RWPE1 (cell line): ENCODE results near the gene DOCK9.

Source experiments
- CTCF ChIA-PET: fragments of 350-600 bp; sonication (Branson Sonifier 250); formaldehyde crosslinking; extraction: SDS; loops from one replicate; lab custom pipeline; 2021; lab: Yijun Ruan, JAX
- POLR2A ChIA-PET: fragments of 400-600 bp; formaldehyde crosslinking; extraction: SDS; loops from one replicate; lab custom pipeline; 2020; ENCODE audit warnings: antibody characterized with exemption; ENCODE audit not compliant: low non-redundant PET; lab: Yijun Ruan, JAX
- DNase-seq: peaks from one replicate; pipeline ENCODE4 v3.0.0; 2012; ENCODE audit warnings: low spot score
- H3K27ac ChIP-seq: fragments of 450-650 bp; 2 replicates; pipeline ENCODE4 v1.5.1; 2017
- TF ChIP-seq, protein P1 (sequence below): fragments of 450-650 bp; conservative IDR thresholded peaks from 2 replicates; pipeline ENCODE4 v1.5.1; 2017; ENCODE audit warnings: low read depth, mild to moderate bottlenecking

DOCK9 gene

DNA sequence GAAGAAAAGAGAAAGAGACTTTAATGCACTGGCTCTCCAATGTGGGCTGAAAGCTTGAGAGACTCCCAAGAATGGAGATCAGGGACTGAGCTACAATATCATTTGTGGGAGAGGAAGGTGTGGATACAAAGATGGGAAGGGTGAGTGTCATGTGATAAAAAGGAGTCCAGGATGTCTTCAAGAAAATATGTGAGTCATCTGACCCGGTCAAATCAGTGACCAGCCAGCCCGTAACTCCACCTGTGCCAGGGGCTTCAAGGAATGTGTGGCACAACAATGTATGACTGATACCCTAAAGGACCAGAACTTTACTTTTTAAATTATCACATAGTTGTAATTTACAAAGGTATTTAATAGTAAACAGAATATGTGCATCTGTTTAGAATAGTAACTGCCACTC lies 97.2 kb downstream of the DOCK9 start:
- ChIA-PET CTCF (no interaction called here), POLR2A (no interaction called here)
- H3K27ac ChIP-seq, result no peak overlapping the region
- DNase-seq, result no peak
- TF ChIP-seq, protein P1, sequence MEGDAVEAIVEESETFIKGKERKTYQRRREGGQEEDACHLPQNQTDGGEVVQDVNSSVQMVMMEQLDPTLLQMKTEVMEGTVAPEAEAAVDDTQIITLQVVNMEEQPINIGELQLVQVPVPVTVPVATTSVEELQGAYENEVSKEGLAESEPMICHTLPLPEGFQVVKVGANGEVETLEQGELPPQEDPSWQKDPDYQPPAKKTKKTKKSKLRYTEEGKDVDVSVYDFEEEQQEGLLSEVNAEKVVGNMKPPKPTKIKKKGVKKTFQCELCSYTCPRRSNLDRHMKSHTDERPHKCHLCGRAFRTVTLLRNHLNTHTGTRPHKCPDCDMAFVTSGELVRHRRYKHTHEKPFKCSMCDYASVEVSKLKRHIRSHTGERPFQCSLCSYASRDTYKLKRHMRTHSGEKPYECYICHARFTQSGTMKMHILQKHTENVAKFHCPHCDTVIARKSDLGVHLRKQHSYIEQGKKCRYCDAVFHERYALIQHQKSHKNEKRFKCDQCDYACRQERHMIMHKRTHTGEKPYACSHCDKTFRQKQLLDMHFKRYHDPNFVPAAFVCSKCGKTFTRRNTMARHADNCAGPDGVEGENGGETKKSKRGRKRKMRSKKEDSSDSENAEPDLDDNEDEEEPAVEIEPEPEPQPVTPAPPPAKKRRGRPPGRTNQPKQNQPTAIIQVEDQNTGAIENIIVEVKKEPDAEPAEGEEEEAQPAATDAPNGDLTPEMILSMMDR, result no peak

DNA sequence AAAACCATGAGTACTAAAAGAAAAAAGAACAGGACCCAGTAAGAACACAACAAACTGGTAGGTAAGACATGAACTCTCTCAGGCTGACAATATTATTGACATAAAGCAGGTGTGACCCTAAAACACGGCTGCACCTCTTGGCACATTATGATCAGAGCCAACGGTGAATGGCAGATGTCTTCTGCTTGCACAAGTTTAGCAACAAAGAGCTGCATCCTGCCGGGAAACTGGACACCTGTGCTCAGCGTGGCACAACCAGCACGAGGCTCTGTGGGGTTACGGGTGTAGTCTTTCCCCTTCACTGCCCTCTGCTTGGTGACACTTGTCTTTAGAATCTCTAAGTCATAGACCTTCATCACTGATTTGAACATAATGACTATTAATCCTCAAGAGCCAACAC lies 97.9 kb downstream of the DOCK9 start:
- DNase-seq, result no peak
- ChIA-PET CTCF (no interaction called here), POLR2A (no interaction called here)
- H3K27ac ChIP-seq, result no peak overlapping the region
- TF ChIP-seq, protein P1, result no peak

DNA sequence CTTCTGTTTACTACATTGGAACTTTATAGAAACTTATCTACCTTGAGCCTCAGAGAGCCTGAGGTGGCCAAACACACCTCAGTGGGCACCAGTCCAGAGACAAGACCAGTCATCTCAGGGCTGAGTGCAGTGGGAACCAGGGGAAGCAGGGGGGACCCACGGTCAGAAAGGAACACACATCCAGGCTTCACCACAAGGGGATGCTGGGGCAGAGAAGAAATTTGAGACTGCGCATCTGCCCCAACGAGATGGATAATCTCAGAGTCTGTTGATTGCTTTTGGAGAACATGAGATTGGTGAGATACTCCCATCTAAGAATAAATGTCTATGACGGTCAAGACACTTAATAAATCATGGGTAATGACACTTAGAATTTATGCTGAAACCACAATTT lies 98.7 kb downstream of the DOCK9 start:
- ChIA-PET CTCF (interaction anchor here (0.6 kb wide), 1 partner anchor 13 kb away, joined by 3 read pairs; no protein-coding TSS in a partner anchor), POLR2A (no interaction called here)
- no peak overlapping the region for H3K27ac ChIP-seq
- TF ChIP-seq, protein P1, result no peak
- no peak for DNase-seq

DNA sequence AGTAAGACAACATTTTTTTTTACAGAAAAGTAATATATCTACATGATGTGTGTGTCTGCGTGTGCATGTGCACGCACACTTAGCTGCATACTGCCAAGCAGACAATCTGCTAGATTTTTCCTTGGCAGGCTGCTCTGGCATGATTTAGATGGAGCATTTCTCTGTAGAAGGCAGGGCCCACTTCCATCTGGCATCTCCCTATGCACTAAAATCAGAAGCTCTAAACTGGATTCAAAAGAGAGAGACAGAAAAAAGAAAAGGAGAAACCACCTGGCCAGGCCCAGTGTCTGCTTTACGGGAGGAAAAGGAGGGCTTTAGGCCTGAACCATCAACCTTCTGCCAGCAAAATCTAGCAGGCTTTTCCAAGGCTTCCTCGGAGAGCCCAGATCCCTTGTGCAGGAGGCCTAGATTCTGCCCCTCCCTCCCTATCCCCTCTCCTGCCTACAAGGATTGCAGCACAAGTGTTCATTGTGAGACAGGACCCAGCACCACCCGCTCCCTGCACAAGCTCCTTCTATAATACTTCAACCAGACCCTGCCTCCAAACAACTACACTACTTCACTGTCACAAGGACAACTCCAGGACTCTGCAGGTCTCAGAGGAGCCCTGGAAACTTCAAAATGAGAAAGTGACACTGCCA lies 99.3 kb downstream of the DOCK9 start:
- ChIA-PET POLR2A (no interaction called here), CTCF (interaction anchor here (0.6 kb wide), 1 partner anchor 13 kb away, joined by 3 read pairs; no protein-coding TSS in a partner anchor)
- no peak for DNase-seq
- TF ChIP-seq, protein P1, result no peak
- no peak overlapping the region for H3K27ac ChIP-seq

DNA sequence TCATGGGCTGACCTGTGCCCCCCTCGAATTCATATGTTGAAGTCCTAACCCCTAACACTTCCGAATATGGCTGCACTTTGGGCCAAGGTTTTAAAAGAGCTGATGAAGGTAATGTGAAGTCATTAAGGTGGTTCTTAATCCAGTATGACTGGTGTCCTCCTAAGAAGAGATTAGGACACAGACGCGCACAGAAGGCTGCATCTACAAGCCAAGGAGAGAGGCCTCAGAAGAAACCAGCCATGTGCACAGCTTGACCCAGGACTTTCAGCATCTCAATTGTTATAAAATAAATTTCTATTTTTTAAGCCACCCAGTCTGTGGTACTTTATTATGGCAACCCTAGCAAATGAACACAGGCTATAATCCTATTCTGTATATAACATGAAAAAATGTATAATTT lies 99.9 kb downstream of the DOCK9 start:
- DNase-seq, result no peak
- POLR2A ChIA-PET, result no interaction called here
- CTCF ChIA-PET, result no interaction called here
- no peak overlapping the region for H3K27ac ChIP-seq
- TF ChIP-seq, protein P1, result no peak

DNA sequence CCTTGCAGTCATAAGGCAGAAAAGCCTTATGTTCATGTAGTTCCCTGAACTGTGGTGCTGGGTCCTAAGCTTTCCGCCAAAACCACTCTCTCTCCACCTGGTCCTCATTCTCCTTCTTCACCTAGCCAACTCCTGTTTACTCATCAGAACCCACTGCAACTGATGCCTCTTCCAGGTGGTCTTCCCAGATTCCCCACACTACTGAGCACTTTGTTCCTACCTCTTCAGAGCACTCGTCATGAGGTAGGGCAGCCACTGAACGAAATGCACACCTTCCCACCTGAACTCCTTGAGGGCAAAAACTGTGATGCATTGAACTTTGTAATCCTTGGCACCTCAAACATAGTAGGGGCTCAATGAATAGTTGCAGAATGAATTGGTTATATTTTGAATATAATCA lies 100.4 kb downstream of the DOCK9 start:
- CTCF ChIA-PET, result no interaction called here
- no peak for DNase-seq
- POLR2A ChIA-PET, result no interaction called here
- H3K27ac ChIP-seq, result no peak overlapping the region
- TF ChIP-seq, protein P1, result no peak
